ENCODE results near the gene CD38.

The CD38 gene

GRCh38 chr4:15792974-15793373 lies 14.8 kb downstream of the CD38 start:
- no CpG with 5 or more reads among the region's 2 CpGs for WGBS, 2 donors (ENCODE audit: extremely low coverage in 2 of 2, insufficient read length in 2 of 2, insufficient replicate concordance in 1 of 2)
- no peaks in the 10 kb centered on the region for H3K4me1 ChIP-seq (ENCODE audit: control insufficient read depth in 2 of 2, insufficient read depth in 1 of 2, low read depth in 1 of 2, low read length in 2 of 2)
- H3K9me3 ChIP-seq (replicated peaks in 1 of 2; ENCODE audit: control insufficient read depth in 2 of 2, insufficient read depth in 1 of 2, low read depth in 1 of 2, low read length in 2 of 2), result peaks cover 3 to 4% of the 10 kb centered on the region in 2 donors
- H3K79me1 ChIP-seq (ENCODE audit: low read depth, low read length), result no peaks in the 10 kb centered on the region
- H3K27ac ChIP-seq (replicated peaks; ENCODE audit: low read length), result no peak overlapping the region
- H2BK5ac ChIP-seq (ENCODE audit: low read length), result no peak overlapping the region
- no peak overlapping the region for H3K4me3 ChIP-seq (ENCODE audit: low read length in 2 of 2)
- H2BK120ac ChIP-seq (ENCODE audit: low read depth, low read length), result no peak overlapping the region
- H2BK12ac ChIP-seq (ENCODE audit: low read length), result no peak overlapping the region
- no peaks in the 10 kb centered on the region for H3K36me3 ChIP-seq (replicated peaks in 1 of 2; ENCODE audit: control insufficient read depth in 2 of 2, insufficient read depth in 2 of 2, low read length in 2 of 2)
- no peak for DNase-seq (ENCODE audit: low spot score)
- no peak overlapping the region for H3K4me2 ChIP-seq (ENCODE audit: insufficient read depth, low read length, poor library complexity, severe bottlenecking)
- no peak overlapping the region for H2AFZ ChIP-seq (ENCODE audit: low read length)
- no peak overlapping the region for H3K9ac ChIP-seq (ENCODE audit: low read depth, low read length, poor library complexity)
- H3K14ac ChIP-seq (ENCODE audit: low read length), result no peak overlapping the region
- H4K8ac ChIP-seq (ENCODE audit: low read depth, low read length), result no peak overlapping the region
- H3K18ac ChIP-seq (ENCODE audit: low read length), result no peak overlapping the region
- no peak overlapping the region for H3K4ac ChIP-seq (ENCODE audit: low read length)
- H2AK5ac ChIP-seq (ENCODE audit: low read depth, low read length), result no peak overlapping the region
- no peak overlapping the region for H2BK15ac ChIP-seq (ENCODE audit: low read length)
- no peak overlapping the region for H3K23ac ChIP-seq (ENCODE audit: low read depth, low read length, poor library complexity)
- H3K27me3 ChIP-seq (ENCODE audit: control insufficient read depth in 3 of 3, insufficient read depth in 3 of 3, low read depth in 1 of 3, low read length in 3 of 3), result peaks cover 0 to 9% (median 0%) of the 10 kb centered on the region in 3 experiments
- no peak overlapping the region for H4K91ac ChIP-seq (ENCODE audit: low read depth, low read length, poor library complexity)

GRCh38 chr4:15793506-15794363 lies 15.6 kb downstream of the CD38 start:
- H2BK12ac ChIP-seq (ENCODE audit: low read length), result no peak overlapping the region
- H3K14ac ChIP-seq (ENCODE audit: low read length), result no peak overlapping the region
- no peaks in the 10 kb centered on the region for H3K79me1 ChIP-seq (ENCODE audit: low read depth, low read length)
- H3K4me2 ChIP-seq (ENCODE audit: insufficient read depth, low read length, poor library complexity, severe bottlenecking), result no peak overlapping the region
- no peaks in the 10 kb centered on the region for H3K36me3 ChIP-seq (replicated peaks in 1 of 2; ENCODE audit: control insufficient read depth in 2 of 2, insufficient read depth in 2 of 2, low read length in 2 of 2)
- H3K4me3 ChIP-seq (ENCODE audit: low read length in 2 of 2), result no peak overlapping the region
- no CpG with 5 or more reads among the region's 3 CpGs for WGBS, 2 donors (ENCODE audit: extremely low coverage in 2 of 2, insufficient read length in 2 of 2, insufficient replicate concordance in 1 of 2)
- peaks cover 0 to 9% (median 0%) of the 10 kb centered on the region in 3 experiments for H3K27me3 ChIP-seq (ENCODE audit: control insufficient read depth in 3 of 3, insufficient read depth in 3 of 3, low read depth in 1 of 3, low read length in 3 of 3)
- no peak overlapping the region for H2BK120ac ChIP-seq (ENCODE audit: low read depth, low read length)
- H3K9me3 ChIP-seq (replicated peaks in 1 of 2; ENCODE audit: control insufficient read depth in 2 of 2, insufficient read depth in 1 of 2, low read depth in 1 of 2, low read length in 2 of 2), result peaks cover 3 to 4% of the 10 kb centered on the region in 2 donors
- H3K18ac ChIP-seq (ENCODE audit: low read length), result no peak overlapping the region
- no peak overlapping the region for H2AK5ac ChIP-seq (ENCODE audit: low read depth, low read length)
- H2BK15ac ChIP-seq (ENCODE audit: low read length), result no peak overlapping the region
- H3K9ac ChIP-seq (ENCODE audit: low read depth, low read length, poor library complexity), result no peak overlapping the region
- H3K27ac ChIP-seq (replicated peaks; ENCODE audit: low read length), result no peak overlapping the region
- no peak overlapping the region for H4K8ac ChIP-seq (ENCODE audit: low read depth, low read length)
- H3K4me1 ChIP-seq (ENCODE audit: control insufficient read depth in 2 of 2, insufficient read depth in 1 of 2, low read depth in 1 of 2, low read length in 2 of 2), result no peaks in the 10 kb centered on the region
- H2AFZ ChIP-seq (ENCODE audit: low read length), result no peak overlapping the region
- H2BK5ac ChIP-seq (ENCODE audit: low read length), result no peak overlapping the region
- H4K91ac ChIP-seq (ENCODE audit: low read depth, low read length, poor library complexity), result no peak overlapping the region
- H3K4ac ChIP-seq (ENCODE audit: low read length), result no peak overlapping the region
- no peak overlapping the region for H3K23ac ChIP-seq (ENCODE audit: low read depth, low read length, poor library complexity)
- no peak for DNase-seq (ENCODE audit: low spot score)

GRCh38 chr4:15794426-15794825 lies 16.3 kb downstream of the CD38 start:
- Histone ChIP-seq H2AFZ (ENCODE audit: low read length) (no peak overlapping the region), H3K23ac (ENCODE audit: low read depth, low read length, poor library complexity) (no peak overlapping the region), H3K36me3 (replicated peaks in 1 of 2; ENCODE audit: control insufficient read depth in 2 of 2, insufficient read depth in 2 of 2, low read length in 2 of 2) (no peaks in the 10 kb centered on the region), H2BK5ac (ENCODE audit: low read length) (no peak overlapping the region), H3K18ac (ENCODE audit: low read length) (no peak overlapping the region), H2AK5ac (ENCODE audit: low read depth, low read length) (no peak overlapping the region), H3K4me3 (ENCODE audit: low read length in 2 of 2) (no peak overlapping the region), H3K4me2 (ENCODE audit: insufficient read depth, low read length, poor library complexity, severe bottlenecking) (no peak overlapping the region), H3K79me1 (ENCODE audit: low read depth, low read length) (no peaks in the 10 kb centered on the region), H3K9ac (ENCODE audit: low read depth, low read length, poor library complexity) (no peak overlapping the region), H2BK15ac (ENCODE audit: low read length) (no peak overlapping the region), H3K27me3 (ENCODE audit: control insufficient read depth in 3 of 3, insufficient read depth in 3 of 3, low read depth in 1 of 3, low read length in 3 of 3) (peaks cover 0 to 9% (median 0%) of the 10 kb centered on the region in 3 experiments), H4K91ac (ENCODE audit: low read depth, low read length, poor library complexity) (no peak overlapping the region), H3K27ac (replicated peaks; ENCODE audit: low read length) (no peak overlapping the region), H3K4ac (ENCODE audit: low read length) (no peak overlapping the region), H3K9me3 (replicated peaks in 1 of 2; ENCODE audit: control insufficient read depth in 2 of 2, insufficient read depth in 1 of 2, low read depth in 1 of 2, low read length in 2 of 2) (peaks cover 2 to 3% of the 10 kb centered on the region in 2 donors), H3K14ac (ENCODE audit: low read length) (no peak overlapping the region), H2BK120ac (ENCODE audit: low read depth, low read length) (no peak overlapping the region), H2BK12ac (ENCODE audit: low read length) (no peak overlapping the region), H4K8ac (ENCODE audit: low read depth, low read length) (no peak overlapping the region), H3K4me1 (ENCODE audit: control insufficient read depth in 2 of 2, insufficient read depth in 1 of 2, low read depth in 1 of 2, low read length in 2 of 2) (no peaks in the 10 kb centered on the region)
- whole genome bisulfite sequencing, 2 donors (ENCODE audit: extremely low coverage in 2 of 2, insufficient read length in 2 of 2, insufficient replicate concordance in 1 of 2), result no CpG with 5 or more reads among the region's 2 CpGs
- no peak for DNase-seq (ENCODE audit: low spot score)

- no peak overlapping the region for H3K4me3 ChIP-seq (ENCODE audit: low read length in 2 of 2)
- no CpG with 5 or more reads among the region's 1 CpG for WGBS, 2 donors (ENCODE audit: extremely low coverage in 2 of 2, insufficient read length in 2 of 2, insufficient replicate concordance in 1 of 2)
- peaks cover 0 to 9% (median 0%) of the 10 kb centered on the region in 3 experiments for H3K27me3 ChIP-seq (ENCODE audit: control insufficient read depth in 3 of 3, insufficient read depth in 3 of 3, low read depth in 1 of 3, low read length in 3 of 3)
- H3K4me2 ChIP-seq (ENCODE audit: insufficient read depth, low read length, poor library complexity, severe bottlenecking), result no peak overlapping the region
- H3K27ac ChIP-seq (replicated peaks; ENCODE audit: low read length), result no peak overlapping the region
- H3K4ac ChIP-seq (ENCODE audit: low read length), result no peak overlapping the region
- H3K9me3 ChIP-seq (replicated peaks in 1 of 2; ENCODE audit: control insufficient read depth in 2 of 2, insufficient read depth in 1 of 2, low read depth in 1 of 2, low read length in 2 of 2), result no peaks in the 10 kb centered on the region
- H3K14ac ChIP-seq (ENCODE audit: low read length), result no peak overlapping the region
- H4K8ac ChIP-seq (ENCODE audit: low read depth, low read length), result no peak overlapping the region
- no peak overlapping the region for H4K91ac ChIP-seq (ENCODE audit: low read depth, low read length, poor library complexity)
- no peak overlapping the region for H3K18ac ChIP-seq (ENCODE audit: low read length)
- no peak overlapping the region for H3K23ac ChIP-seq (ENCODE audit: low read depth, low read length, poor library complexity)
- H2BK15ac ChIP-seq (ENCODE audit: low read length), result no peak overlapping the region
- no peak overlapping the region for H2BK5ac ChIP-seq (ENCODE audit: low read length)
- H3K4me1 ChIP-seq (ENCODE audit: control insufficient read depth in 2 of 2, insufficient read depth in 1 of 2, low read depth in 1 of 2, low read length in 2 of 2), result no peaks in the 10 kb centered on the region
- no peak overlapping the region for H3K9ac ChIP-seq (ENCODE audit: low read depth, low read length, poor library complexity)
- H2BK120ac ChIP-seq (ENCODE audit: low read depth, low read length), result no peak overlapping the region
- H2BK12ac ChIP-seq (ENCODE audit: low read length), result no peak overlapping the region
- DNase-seq (ENCODE audit: low spot score), result no peak
- H2AFZ ChIP-seq (ENCODE audit: low read length), result no peak overlapping the region
- no peaks in the 10 kb centered on the region for H3K36me3 ChIP-seq (replicated peaks in 1 of 2; ENCODE audit: control insufficient read depth in 2 of 2, insufficient read depth in 2 of 2, low read length in 2 of 2)
- H3K79me1 ChIP-seq (ENCODE audit: low read depth, low read length), result no peaks in the 10 kb centered on the region
- no peak overlapping the region for H2AK5ac ChIP-seq (ENCODE audit: low read depth, low read length)
These were observed 16.8 kb downstream of the CD38 start for GRCh38 chr4:15794905-15795304.
